Hematopoietic multipotent progenitor cell treated with erythropoietin and hydrocortisone succinate and interleukin-3 and kit ligand, for 6 days (in vitro differentiated cells): ENCODE results near the gene PDYN.

Source experiments
- DNase-seq: peaks from one replicate; pipeline ENCODE4 v3.0.0-alpha.2; 2015

PDYN gene

GRCh38 chr20:1931830-1932229, 62.0 kb downstream of the PDYN start:
- no peak for DNase-seq

GRCh38 chr20:1930165-1930564, 63.7 kb downstream of the PDYN start:
- DNase-seq = no peak

- no peak for DNase-seq
Observed at GRCh38 chr20:1929460-1929859, 64.4 kb downstream of the PDYN start.

GRCh38 chr20:1928782-1929181, 65.1 kb downstream of the PDYN start:
- DNase-seq = no peak
